Measurements from ENCODE around the gene RPL29.

The RPL29 gene

GRCh38 chr3:52020796-52021195 is 25.1 kb upstream of the RPL29 start:
- no peak for DNase-seq (ENCODE audit: low read depth)
- H3K4me3 ChIP-seq (ENCODE audit: low read depth, low read length), result no peak overlapping the region
- TF ChIP-seq CTCF (conservative IDR thresholded peaks at IDR 0.05; ENCODE audit: low read depth, low read length), result no peak

- no peak for DNase-seq (ENCODE audit: low read depth)
- no peak for TF ChIP-seq CTCF (conservative IDR thresholded peaks at IDR 0.05; ENCODE audit: low read depth, low read length)
- H3K4me3 ChIP-seq (ENCODE audit: low read depth, low read length), result no peak overlapping the region
These were observed 23.8 kb upstream of the RPL29 start for GRCh38 chr3:52019352-52020080.

GRCh38 chr3:52018319-52019000 is 22.8 kb upstream of the RPL29 start:
- no peak for DNase-seq (ENCODE audit: low read depth)
- TF ChIP-seq CTCF (conservative IDR thresholded peaks at IDR 0.05; ENCODE audit: low read depth, low read length), result no peak
- H3K4me3 ChIP-seq (ENCODE audit: low read depth, low read length), result no peak overlapping the region

GRCh38 chr3:52017586-52017985 is 21.9 kb upstream of the RPL29 start:
- TF ChIP-seq CTCF (conservative IDR thresholded peaks at IDR 0.05; ENCODE audit: low read depth, low read length), result no peak
- DNase-seq (ENCODE audit: low read depth), result no peak
- H3K4me3 ChIP-seq (ENCODE audit: low read depth, low read length), result no peak overlapping the region

- H3K4me3 ChIP-seq (ENCODE audit: low read depth, low read length), result no peak overlapping the region
- no peak for TF ChIP-seq CTCF (conservative IDR thresholded peaks at IDR 0.05; ENCODE audit: low read depth, low read length)
- DNase-seq (ENCODE audit: low read depth), result no peak
These were observed 19.9 kb upstream of the RPL29 start for GRCh38 chr3:52015438-52016228.

GRCh38 chr3:52014613-52015012 is 18.9 kb upstream of the RPL29 start:
- DNase-seq (ENCODE audit: low read depth), result no peak
- H3K4me3 ChIP-seq (ENCODE audit: low read depth, low read length), result no peak overlapping the region
- peak; percentile 44 for TF ChIP-seq CTCF (conservative IDR thresholded peaks at IDR 0.05; ENCODE audit: low read depth, low read length)
